NCI-H82 treated with DMSO at 0.1 percent for 48 hours (cell line): ENCODE measurements around the gene TBC1D2B.
"Not testable (repeated sequence)": the region's sequence is repeated elsewhere in the genome, so short reads cannot be mapped to it uniquely, and the experiment has no call there.

ENCODE experiments used
- DNase-seq: peaks from one replicate; lab custom pipeline; 2025; ENCODE audit not compliant: unreplicated experiment; lab: John Stamatoyannopoulos, UW

TBC1D2B gene

DNA sequence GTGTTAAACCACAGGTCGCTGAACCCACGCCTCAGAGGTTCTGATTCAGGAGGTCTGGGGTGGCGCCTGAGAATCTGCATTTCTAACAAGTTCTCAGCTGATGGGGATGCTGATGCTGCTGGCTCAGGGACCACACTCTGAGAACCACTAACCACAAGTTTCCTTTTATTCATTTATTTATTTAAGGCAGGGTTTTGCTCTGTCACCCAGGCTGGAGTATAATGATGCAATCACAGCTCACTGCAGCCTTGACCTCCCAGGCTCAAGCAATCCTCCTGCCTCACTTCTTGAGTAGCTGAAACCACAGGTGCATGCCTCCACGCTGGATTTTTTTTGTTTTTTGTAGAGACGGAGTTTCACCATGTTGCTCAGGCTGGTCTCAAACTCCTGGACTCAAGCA is 123.6 kb downstream of the TBC1D2B start:
- DNase-seq, result not testable (repeated sequence)

DNA sequence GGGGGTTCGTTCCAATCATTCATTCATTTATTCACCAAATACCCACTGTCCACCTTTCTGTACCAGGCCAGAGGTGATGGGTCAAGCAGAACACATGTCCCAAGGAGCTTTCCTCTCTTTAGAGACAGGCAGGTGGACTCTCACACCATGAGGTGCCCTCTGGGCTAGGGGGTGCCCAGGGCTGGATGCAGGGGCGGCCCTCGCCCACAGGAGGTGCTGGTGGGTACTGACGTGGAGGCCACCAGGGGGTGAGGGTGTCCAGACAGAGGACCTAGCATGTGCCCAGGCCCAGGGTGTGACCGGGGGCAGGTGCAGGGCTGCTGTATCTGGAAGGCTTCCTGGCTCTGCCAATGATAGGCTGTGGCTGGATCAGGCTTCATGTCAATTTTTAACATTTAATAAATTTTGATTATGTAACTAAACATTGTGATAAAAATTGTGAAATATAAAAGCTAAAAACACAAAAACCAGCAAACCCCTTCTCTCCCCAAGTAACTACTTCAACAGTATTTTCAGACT is 124.5 kb downstream of the TBC1D2B start:
- DNase-seq, result not testable (repeated sequence)

DNA sequence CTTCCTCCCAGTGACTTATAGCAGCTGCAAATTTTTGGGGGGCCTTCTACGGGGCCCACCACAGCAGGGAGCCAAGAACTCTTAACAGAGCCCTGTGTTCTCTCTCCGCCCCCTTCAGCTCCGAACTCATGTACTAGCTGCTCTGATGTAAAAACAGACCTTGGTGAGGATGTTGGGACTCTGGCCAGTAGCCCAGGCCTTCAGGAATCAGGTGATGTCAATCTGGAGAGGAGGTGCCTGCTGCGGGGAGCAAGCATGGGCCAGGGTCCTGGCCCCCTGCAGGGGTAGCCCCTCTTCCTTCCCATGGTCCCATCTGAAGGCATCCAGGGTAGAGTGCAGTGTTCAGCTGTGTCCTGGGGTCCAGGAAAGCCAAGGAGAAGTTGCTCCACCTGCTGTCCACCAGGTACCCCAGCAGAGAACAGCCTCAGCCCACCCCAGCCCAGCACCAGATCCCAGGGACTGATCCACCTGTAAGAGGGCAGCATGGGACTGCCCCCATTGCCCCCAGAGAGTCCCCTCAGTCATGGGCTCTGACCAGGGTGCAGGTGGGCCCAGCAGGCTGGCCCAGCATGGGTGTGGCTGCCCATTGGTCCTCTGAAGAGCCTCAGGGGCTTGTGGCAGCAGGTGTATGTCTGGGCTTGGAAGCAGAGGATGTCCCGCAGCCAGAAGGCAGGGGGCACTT is 126.3 kb downstream of the TBC1D2B start:
- DNase-seq, result not testable (repeated sequence)

DNA sequence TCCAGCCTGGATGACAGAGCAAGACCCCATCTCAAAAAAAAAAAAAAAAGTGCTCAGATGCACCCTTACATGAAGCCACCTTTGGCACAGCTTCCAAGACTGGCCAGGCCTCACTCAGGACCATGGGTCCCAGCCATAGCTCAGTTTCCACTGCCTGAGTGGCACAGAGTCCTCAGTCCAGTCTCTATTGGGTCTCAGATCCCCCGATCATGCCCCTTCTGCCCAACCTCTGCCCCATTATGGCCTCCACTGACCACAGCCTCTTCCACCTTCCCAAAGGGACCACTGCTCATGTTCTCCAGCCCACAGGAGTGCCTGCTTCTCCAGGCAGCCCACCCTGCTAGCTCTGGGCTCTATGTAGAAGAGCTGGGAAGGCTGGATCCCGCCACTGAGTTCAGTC is 127.0 kb downstream of the TBC1D2B start:
- DNase-seq, result not testable (repeated sequence)

DNA sequence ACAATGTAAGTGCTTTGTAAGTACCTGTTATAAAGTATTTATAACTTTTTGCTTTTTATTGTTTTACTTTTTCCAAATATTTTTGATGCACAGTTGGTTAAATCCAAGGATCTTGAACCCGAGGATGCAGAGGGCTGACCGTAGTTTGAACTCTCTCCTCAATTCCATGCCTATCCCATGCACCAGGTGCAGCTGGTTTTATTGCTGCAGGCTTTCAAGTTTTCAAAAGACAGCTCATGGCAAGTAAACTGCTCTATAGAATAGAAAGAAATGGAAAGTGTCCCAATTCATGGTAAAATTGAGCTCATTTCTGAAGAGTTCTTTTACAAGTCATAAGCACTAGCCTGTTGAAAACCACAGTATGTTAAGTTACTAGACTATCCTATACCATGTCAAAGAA is 131.9 kb downstream of the TBC1D2B start:
- DNase-seq, result no peak
